GM21526 (cell line): Measurements from ENCODE around the gene MIPEP.

Source experiments
- ATAC-seq: cut with Tn5 transposase; IDR thresholded peaks from one replicate; pipeline ENCODE4 v1.9.1; 2021; ENCODE audit warnings: moderate library complexity; ENCODE audit not compliant: unreplicated experiment, low FRiP score

MIPEP gene

GRCh38 chr13:23723471-23723870 is 165.7 kb downstream of the MIPEP start:
- no peak for ATAC-seq

GRCh38 chr13:23722726-23723453 is 166.3 kb downstream of the MIPEP start:
- ATAC-seq = no peak

- ATAC-seq = no peak
Observed at GRCh38 chr13:23718996-23719395, 170.2 kb downstream of the MIPEP start.

GRCh38 chr13:23716401-23716800 is 172.8 kb downstream of the MIPEP start:
- ATAC-seq = no peak

- no peak for ATAC-seq
Observed at GRCh38 chr13:23715762-23716235, 173.4 kb downstream of the MIPEP start.

GRCh38 chr13:23715092-23715761 is 174.0 kb downstream of the MIPEP start:
- no peak for ATAC-seq

- ATAC-seq = no peak
Observed at GRCh38 chr13:23714672-23715071, 174.5 kb downstream of the MIPEP start.

GRCh38 chr13:23711355-23711754 is 177.8 kb downstream of the MIPEP start:
- no peak for ATAC-seq

GRCh38 chr13:23710366-23710765 is 178.8 kb downstream of the MIPEP start:
- ATAC-seq = no peak

GRCh38 chr13:23709536-23709935 is 179.7 kb downstream of the MIPEP start:
- no peak for ATAC-seq

- ATAC-seq = no peak
Observed at GRCh38 chr13:23707674-23708073, 181.5 kb downstream of the MIPEP start.

GRCh38 chr13:23705583-23705982 is 183.6 kb downstream of the MIPEP start:
- no peak for ATAC-seq

- ATAC-seq = no peak
Observed at GRCh38 chr13:23703246-23703860, 185.8 kb downstream of the MIPEP start.

- ATAC-seq = no peak
Observed at GRCh38 chr13:23701636-23702035, 187.6 kb downstream of the MIPEP start.

GRCh38 chr13:23701186-23701585 is 188.0 kb downstream of the MIPEP start:
- no peak for ATAC-seq

- no peak for ATAC-seq
Observed at GRCh38 chr13:23699271-23699670, 189.9 kb downstream of the MIPEP start.

GRCh38 chr13:23697772-23698313 is 191.4 kb downstream of the MIPEP start:
- ATAC-seq = no peak

- ATAC-seq = no peak
Observed at GRCh38 chr13:23696610-23697009, 192.6 kb downstream of the MIPEP start.

- peak; percentile 69 for ATAC-seq
Observed at GRCh38 chr13:23695711-23696464, 193.3 kb downstream of the MIPEP start.

GRCh38 chr13:23695196-23695595 is 194.0 kb downstream of the MIPEP start:
- no peak for ATAC-seq

- ATAC-seq = no peak
Observed at GRCh38 chr13:23692816-23693215, 196.4 kb downstream of the MIPEP start.
